ENCODE measurements around the gene CARD11.
"Not testable (repeated sequence)": the region's sequence is repeated elsewhere in the genome, so short reads cannot be mapped to it uniquely, and the experiment has no call there.

The CARD11 gene

DNA sequence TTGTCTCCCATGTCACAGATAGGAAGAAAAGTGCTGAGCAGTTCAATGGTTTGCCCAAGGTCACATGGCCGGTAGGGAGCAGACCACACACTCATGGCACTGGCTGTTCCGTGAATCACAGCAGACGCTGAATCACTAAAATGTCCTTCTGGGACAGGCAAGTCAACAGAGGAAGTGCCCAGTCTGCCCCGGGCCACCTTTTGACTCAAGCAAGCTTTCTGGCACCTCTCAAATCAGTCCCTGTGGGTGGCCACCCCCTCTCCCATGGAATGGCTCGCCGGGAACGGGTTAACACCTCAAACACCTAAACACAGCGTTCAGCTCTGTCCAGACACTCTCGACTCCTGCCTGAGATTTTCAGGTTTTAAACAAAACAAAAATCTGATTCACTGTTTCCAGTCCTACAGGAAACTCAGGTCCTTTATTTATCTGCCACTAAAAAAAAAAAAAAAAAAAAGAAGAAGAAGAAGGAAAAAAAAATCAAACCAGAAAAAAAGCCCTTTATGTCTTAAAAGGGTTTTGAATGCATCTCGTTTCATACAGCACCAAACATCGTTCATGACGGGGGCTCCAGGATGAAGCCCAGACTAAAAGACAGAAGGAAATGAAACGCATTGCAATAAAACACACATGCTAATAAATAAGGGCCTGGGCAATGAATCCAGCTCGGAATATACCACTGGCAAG, 15.5 kb downstream of the CARD11 start:
- 69% methylated on average over 8 of the region's 14 CpGs for WGBS (ENCODE audit: insufficient coverage)
- peak in 1 of 3 donors; percentile 22 for DNase-seq
- POLR2A ChIA-PET = no interaction called here

GRCh38 chr7:3027005-3027845, 16.4 kb downstream of the CARD11 start:
- 98% methylated on average over 16 of the region's 20 CpGs for WGBS (ENCODE audit: insufficient coverage)
- Histone ChIP-seq H3K4me1 (ENCODE audit: control extremely low read depth in 1 of 4, control insufficient read depth in 4 of 4, insufficient read depth in 4 of 4, low read length in 3 of 4) (peaks cover 0 to 5% (median under 1%) of the 10 kb centered on the region in 4 experiments), H3K27me3 (replicated peaks in 2 of 5; ENCODE audit: control insufficient read depth in 4 of 5, insufficient read depth in 5 of 5, low read length in 4 of 5) (no peaks in the 10 kb centered on the region), H3K9me3 (ENCODE audit: control extremely low read depth in 1 of 5, control insufficient read depth in 4 of 5, insufficient read depth in 2 of 5, low read depth in 1 of 5, low read length in 4 of 5) (peaks cover 0 to 6% (median 0%) of the 10 kb centered on the region in 5 experiments), H3K4me3 (ENCODE audit: control insufficient read depth in 1 of 7, extremely low read depth in 1 of 7, insufficient read depth in 4 of 7, low read depth in 2 of 7, low read length in 6 of 7) (no peak overlapping the region), H3K27ac (ENCODE audit: insufficient read depth in 1 of 2, low read depth in 1 of 2, low read length in 2 of 2, poor library complexity in 1 of 2, severe bottlenecking in 2 of 2) (no peak overlapping the region), H3K36me3 (ENCODE audit: control insufficient read depth in 4 of 4, insufficient read depth in 4 of 4, low read length in 3 of 4) (no peaks in the 10 kb centered on the region)
- ChIA-PET POLR2A (no interaction called here), CTCF (interaction anchor here (1.1 kb wide), 2 partner anchors 17 to 38 kb away, joined by 3 read pairs; no protein-coding TSS in a partner anchor)
- no peak for DNase-seq

More for the DNA sequence above, 15.5 kb downstream of the CARD11 start:
- Histone ChIP-seq H3K27ac (ENCODE audit: insufficient read depth in 1 of 2, low read depth in 1 of 2, low read length in 2 of 2, poor library complexity in 1 of 2, severe bottlenecking in 2 of 2) (no peak overlapping the region), H3K9me3 (ENCODE audit: control extremely low read depth in 1 of 5, control insufficient read depth in 4 of 5, insufficient read depth in 2 of 5, low read depth in 1 of 5, low read length in 4 of 5) (peaks cover 0 to 2% (median 0%) of the 10 kb centered on the region in 5 experiments), H3K4me3 (ENCODE audit: control insufficient read depth in 1 of 7, extremely low read depth in 1 of 7, insufficient read depth in 4 of 7, low read depth in 2 of 7, low read length in 6 of 7) (no peak overlapping the region), H3K4me1 (ENCODE audit: control extremely low read depth in 1 of 4, control insufficient read depth in 4 of 4, insufficient read depth in 4 of 4, low read length in 3 of 4) (peaks cover 0 to 7% (median 1%) of the 10 kb centered on the region in 4 experiments), H3K27me3 (replicated peaks in 2 of 5; ENCODE audit: control insufficient read depth in 4 of 5, insufficient read depth in 5 of 5, low read length in 4 of 5) (no peaks in the 10 kb centered on the region), H3K36me3 (ENCODE audit: control insufficient read depth in 4 of 4, insufficient read depth in 4 of 4, low read length in 3 of 4) (no peaks in the 10 kb centered on the region)
- CTCF ChIA-PET = interaction anchor here (1.1 kb wide), 1 partner anchor 16 kb away, joined by 3 read pairs; no protein-coding TSS in a partner anchor

- H3K36me3 ChIP-seq (ENCODE audit: control insufficient read depth in 4 of 4, insufficient read depth in 4 of 4, low read length in 3 of 4) = no peaks in the 10 kb centered on the region
- DNase-seq = no peak
- no CpG with 5 or more reads among the region's 3 CpGs for WGBS (ENCODE audit: insufficient coverage)
- H3K4me3 ChIP-seq (ENCODE audit: control insufficient read depth in 1 of 7, extremely low read depth in 1 of 7, insufficient read depth in 4 of 7, low read depth in 2 of 7, low read length in 6 of 7) = no peak overlapping the region
- no peak overlapping the region for H3K27ac ChIP-seq (ENCODE audit: insufficient read depth in 1 of 2, low read depth in 1 of 2, low read length in 2 of 2, poor library complexity in 1 of 2, severe bottlenecking in 2 of 2)
- H3K9me3 ChIP-seq (ENCODE audit: control extremely low read depth in 1 of 5, control insufficient read depth in 4 of 5, insufficient read depth in 2 of 5, low read depth in 1 of 5, low read length in 4 of 5) = peaks cover 0 to 17% (median 2%) of the 10 kb centered on the region in 5 experiments
- peaks cover 0 to 5% (median under 1%) of the 10 kb centered on the region in 4 experiments for H3K4me1 ChIP-seq (ENCODE audit: control extremely low read depth in 1 of 4, control insufficient read depth in 4 of 4, insufficient read depth in 4 of 4, low read length in 3 of 4)
- CTCF ChIA-PET = interaction anchor here (1.4 kb wide), 1 partner anchor 16 kb away, joined by 3 read pairs; no protein-coding TSS in a partner anchor
- POLR2A ChIA-PET = no interaction called here
- no peaks in the 10 kb centered on the region for H3K27me3 ChIP-seq (replicated peaks in 2 of 5; ENCODE audit: control insufficient read depth in 4 of 5, insufficient read depth in 5 of 5, low read length in 4 of 5)
These were observed 18.1 kb downstream of the CARD11 start for GRCh38 chr7:3025616-3026015.

DNA sequence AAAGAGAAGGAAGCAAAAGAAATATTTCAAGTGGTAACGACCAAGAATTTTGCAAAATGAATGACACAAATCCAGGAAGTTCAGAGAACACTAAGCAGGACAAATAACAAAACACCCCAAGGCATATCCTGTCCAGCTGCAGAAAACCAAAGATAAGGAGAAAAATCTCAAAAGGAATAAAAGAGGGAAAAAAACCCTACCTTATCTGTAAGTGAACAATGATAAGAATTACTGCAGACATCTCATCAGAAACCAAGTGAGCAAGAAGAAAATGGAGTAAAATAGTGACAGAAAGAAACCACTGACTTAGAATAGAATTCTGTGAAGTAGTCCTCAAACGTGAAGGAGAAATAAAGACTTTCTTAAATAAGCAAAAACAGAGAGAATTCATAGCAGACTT, 21.8 kb downstream of the CARD11 start:
- peaks cover 2 to 25% (median 8%) of the 10 kb centered on the region in 5 experiments for H3K9me3 ChIP-seq (ENCODE audit: control extremely low read depth in 1 of 5, control insufficient read depth in 4 of 5, insufficient read depth in 2 of 5, low read depth in 1 of 5, low read length in 4 of 5)
- CTCF ChIA-PET = no interaction called here
- peaks cover 0 to 6% (median 2%) of the 10 kb centered on the region in 4 experiments for H3K36me3 ChIP-seq (ENCODE audit: control insufficient read depth in 4 of 4, insufficient read depth in 4 of 4, low read length in 3 of 4)
- no peak overlapping the region for H3K4me3 ChIP-seq (ENCODE audit: control insufficient read depth in 1 of 7, extremely low read depth in 1 of 7, insufficient read depth in 4 of 7, low read depth in 2 of 7, low read length in 6 of 7)
- H3K27me3 ChIP-seq (replicated peaks in 2 of 5; ENCODE audit: control insufficient read depth in 4 of 5, insufficient read depth in 5 of 5, low read length in 4 of 5) = no peaks in the 10 kb centered on the region
- H3K27ac ChIP-seq (ENCODE audit: insufficient read depth in 1 of 2, low read depth in 1 of 2, low read length in 2 of 2, poor library complexity in 1 of 2, severe bottlenecking in 2 of 2) = no peak overlapping the region
- no peaks in the 10 kb centered on the region for H3K4me1 ChIP-seq (ENCODE audit: control extremely low read depth in 1 of 4, control insufficient read depth in 4 of 4, insufficient read depth in 4 of 4, low read length in 3 of 4)
- POLR2A ChIA-PET = no interaction called here
- DNase-seq = peak in 1 of 3 donors; percentile 14
- WGBS (ENCODE audit: insufficient coverage) = no CpG with 5 or more reads among the region's 2 CpGs

- H3K27me3 ChIP-seq (replicated peaks in 2 of 5; ENCODE audit: control insufficient read depth in 4 of 5, insufficient read depth in 5 of 5, low read length in 4 of 5); H3K36me3 ChIP-seq (ENCODE audit: control insufficient read depth in 4 of 4, insufficient read depth in 4 of 4, low read length in 3 of 4); CTCF ChIA-PET; DNase-seq; H3K27ac ChIP-seq (ENCODE audit: insufficient read depth in 1 of 2, low read depth in 1 of 2, low read length in 2 of 2, poor library complexity in 1 of 2, severe bottlenecking in 2 of 2); POLR2A ChIA-PET; H3K4me1 ChIP-seq (ENCODE audit: control extremely low read depth in 1 of 4, control insufficient read depth in 4 of 4, insufficient read depth in 4 of 4, low read length in 3 of 4); H3K4me3 ChIP-seq (ENCODE audit: control insufficient read depth in 1 of 7, extremely low read depth in 1 of 7, insufficient read depth in 4 of 7, low read depth in 2 of 7, low read length in 6 of 7): not testable (repeated sequence)
- H3K9me3 ChIP-seq (ENCODE audit: control extremely low read depth in 1 of 5, control insufficient read depth in 4 of 5, insufficient read depth in 2 of 5, low read depth in 1 of 5, low read length in 4 of 5) = peaks cover 2 to 25% (median 8%) of the 10 kb centered on the region in 5 experiments
- WGBS (ENCODE audit: insufficient coverage) = 100% methylated on average over 4 of the region's 8 CpGs
These were observed 22.4 kb downstream of the CARD11 start for GRCh38 chr7:3021224-3021623.

DNA sequence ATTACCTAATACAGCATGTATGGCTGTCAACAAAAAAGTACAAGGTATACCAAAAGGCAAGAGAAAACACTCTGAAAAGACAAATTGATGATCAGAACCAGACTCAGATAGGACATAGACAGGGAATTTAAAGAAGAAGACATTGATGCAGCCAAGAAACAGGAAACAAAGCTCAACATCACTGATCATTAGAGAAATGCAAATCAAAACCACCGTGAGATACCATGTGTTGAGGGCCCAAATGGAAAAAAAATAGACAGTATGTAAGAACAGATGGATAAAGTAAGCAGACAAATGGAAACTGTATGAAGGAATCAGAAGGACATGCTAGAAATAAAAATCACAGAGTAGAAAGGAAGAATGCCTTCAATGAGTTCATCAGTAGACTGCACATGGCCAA, 23.3 kb downstream of the CARD11 start:
- ChIA-PET CTCF (interaction anchor here (0.9 kb wide), 1 partner anchor 57 kb away, joined by 3 read pairs; no protein-coding TSS in a partner anchor), POLR2A (no interaction called here)
- Histone ChIP-seq H3K27me3 (replicated peaks in 2 of 5; ENCODE audit: control insufficient read depth in 4 of 5, insufficient read depth in 5 of 5, low read length in 4 of 5) (no peaks in the 10 kb centered on the region), H3K36me3 (ENCODE audit: control insufficient read depth in 4 of 4, insufficient read depth in 4 of 4, low read length in 3 of 4) (peaks cover 0 to 6% (median 2%) of the 10 kb centered on the region in 4 experiments), H3K4me3 (ENCODE audit: control insufficient read depth in 1 of 7, extremely low read depth in 1 of 7, insufficient read depth in 4 of 7, low read depth in 2 of 7, low read length in 6 of 7) (no peak overlapping the region), H3K27ac (ENCODE audit: insufficient read depth in 1 of 2, low read depth in 1 of 2, low read length in 2 of 2, poor library complexity in 1 of 2, severe bottlenecking in 2 of 2) (no peak overlapping the region), H3K9me3 (ENCODE audit: control extremely low read depth in 1 of 5, control insufficient read depth in 4 of 5, insufficient read depth in 2 of 5, low read depth in 1 of 5, low read length in 4 of 5) (peaks cover 2 to 23% (median 8%) of the 10 kb centered on the region in 5 experiments), H3K4me1 (ENCODE audit: control extremely low read depth in 1 of 4, control insufficient read depth in 4 of 4, insufficient read depth in 4 of 4, low read length in 3 of 4) (no peaks in the 10 kb centered on the region)
- WGBS (ENCODE audit: insufficient coverage) = no CpG with 5 or more reads among the region's 1 CpG
- DNase-seq = no peak

Measured in common myeloid progenitor, CD34-positive (primary cell).